Peyer's patch (tissue), 4 donors: ENCODE results near the gene RNF114.
A peak's percentile ranks its signal among the peaks of the same experiment; 100 is the strongest.

Experiments used
- POLR2A ChIP-seq, 2 donors: fragments of 450-650 bp; IDR thresholded peaks; one replicate each; pipeline ENCODE4 v1.5.1; 2017; ENCODE audit warnings: antibody characterized with exemption in 2 of 2, mild to moderate bottlenecking in 2 of 2, moderate library complexity in 2 of 2
- TF ChIP-seq, protein P1 (sequence below), 6 experiments: fragments of 450-650 bp in 4 of 6; fragments of 200-600 bp in 2 of 6; sonication (generic) in 1 of 6; IDR thresholded peaks; one replicate each; pipeline ENCODE4 v1.5.1; 2017 to 2019; ENCODE audit warnings: antibody characterized with exemption in 6 of 6, mild to moderate bottlenecking in 3 of 6, moderate library complexity in 1 of 6

DNA sequence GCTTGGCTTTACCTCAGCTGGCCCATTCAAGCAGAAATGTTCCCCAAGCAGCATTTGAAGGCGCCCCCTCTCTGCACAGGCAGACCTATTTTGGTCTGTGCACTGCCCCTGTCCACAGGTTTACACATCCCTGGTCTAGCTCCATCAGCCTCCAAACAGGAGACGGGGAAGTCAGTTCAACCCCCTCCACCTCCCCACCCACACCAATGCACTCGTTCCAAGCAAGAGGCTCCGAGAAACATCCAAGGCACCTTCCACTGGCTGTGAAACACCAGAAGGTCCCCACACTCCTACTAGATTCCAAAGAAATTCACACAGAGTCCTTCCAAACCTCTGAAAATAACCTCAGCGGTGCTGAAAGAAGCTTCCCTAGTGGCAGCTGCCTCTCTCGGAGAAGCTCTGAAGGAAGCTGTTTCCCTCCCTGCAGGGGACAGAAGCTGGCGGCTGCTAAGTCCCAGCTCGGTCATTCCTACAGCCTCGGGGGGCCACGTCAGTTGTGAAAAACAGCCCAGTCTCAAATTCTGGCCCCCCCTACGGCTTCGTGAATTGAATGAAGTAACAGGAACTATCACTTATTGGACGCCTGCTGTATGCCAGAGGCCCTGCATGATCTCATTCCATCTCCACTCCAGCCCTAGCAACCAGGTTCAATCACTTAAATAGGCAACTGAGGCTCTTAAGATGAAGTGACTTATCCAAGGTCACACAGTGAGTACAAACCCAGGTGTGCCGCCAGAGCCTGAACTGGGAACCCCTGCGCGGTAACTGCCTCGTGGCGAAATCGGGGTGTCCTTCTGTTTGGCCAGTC is 21.7 kb upstream of the RNF114 start:
- TF ChIP-seq, protein P1, sequence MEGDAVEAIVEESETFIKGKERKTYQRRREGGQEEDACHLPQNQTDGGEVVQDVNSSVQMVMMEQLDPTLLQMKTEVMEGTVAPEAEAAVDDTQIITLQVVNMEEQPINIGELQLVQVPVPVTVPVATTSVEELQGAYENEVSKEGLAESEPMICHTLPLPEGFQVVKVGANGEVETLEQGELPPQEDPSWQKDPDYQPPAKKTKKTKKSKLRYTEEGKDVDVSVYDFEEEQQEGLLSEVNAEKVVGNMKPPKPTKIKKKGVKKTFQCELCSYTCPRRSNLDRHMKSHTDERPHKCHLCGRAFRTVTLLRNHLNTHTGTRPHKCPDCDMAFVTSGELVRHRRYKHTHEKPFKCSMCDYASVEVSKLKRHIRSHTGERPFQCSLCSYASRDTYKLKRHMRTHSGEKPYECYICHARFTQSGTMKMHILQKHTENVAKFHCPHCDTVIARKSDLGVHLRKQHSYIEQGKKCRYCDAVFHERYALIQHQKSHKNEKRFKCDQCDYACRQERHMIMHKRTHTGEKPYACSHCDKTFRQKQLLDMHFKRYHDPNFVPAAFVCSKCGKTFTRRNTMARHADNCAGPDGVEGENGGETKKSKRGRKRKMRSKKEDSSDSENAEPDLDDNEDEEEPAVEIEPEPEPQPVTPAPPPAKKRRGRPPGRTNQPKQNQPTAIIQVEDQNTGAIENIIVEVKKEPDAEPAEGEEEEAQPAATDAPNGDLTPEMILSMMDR (IDR thresholded peaks at IDR 0.05) = peak in 1 of 6 experiments; percentile 10
- no peak for TF ChIP-seq POLR2A (IDR thresholded peaks at IDR 0.05)
